ENCODE measurements around the gene VPS8.

VPS8 gene

GRCh38 chr3:184815046-184815930, 3.3 kb downstream of the VPS8 start (continued):
- no peak for TF ChIP-seq ZNF791 (tag by site-specific recombination; IDR thresholded peaks at IDR 0.05)
- TF ChIP-seq ZNF335 (tag by site-specific recombination; conservative IDR thresholded peaks at IDR 0.05) = peak; percentile 62
- TF ChIP-seq TRIM28 (IDR thresholded peaks at IDR 0.05; ENCODE audit: borderline replicate concordance, low read length) = no peak
- no peak for TF ChIP-seq ZNF837 (tag by site-specific recombination; IDR thresholded peaks at IDR 0.05)
- no peak for TF ChIP-seq ZBTB7A (tag by site-specific recombination; IDR thresholded peaks at IDR 0.05; ENCODE audit: low read depth)

- no peak for TF ChIP-seq ZNF776 (tag by site-specific recombination; IDR thresholded peaks at IDR 0.05; ENCODE audit: borderline replicate concordance)
- no peak for TF ChIP-seq SALL2 (tag by site-specific recombination; IDR thresholded peaks at IDR 0.05; ENCODE audit: borderline replicate concordance)
- TF ChIP-seq ELK4 (IDR thresholded peaks at IDR 0.05; ENCODE audit: borderline replicate concordance, low read depth, low read length) = no peak
- TF ChIP-seq ZNF404 (tag by site-specific recombination; IDR thresholded peaks at IDR 0.05) = no peak
- no peak for TF ChIP-seq ZNF37A (tag by site-specific recombination; IDR thresholded peaks at IDR 0.05)
- no peak for TF ChIP-seq ZNF202 (tag by site-specific recombination; IDR thresholded peaks at IDR 0.05; ENCODE audit: borderline replicate concordance)
- TF ChIP-seq ZBTB20 (tag by site-specific recombination; IDR thresholded peaks at IDR 0.05) = no peak
- no peak for TF ChIP-seq ZBTB49 (tag by site-specific recombination; IDR thresholded peaks at IDR 0.05; ENCODE audit: low read depth)
- TF ChIP-seq OSR2 (tag by site-specific recombination; IDR thresholded peaks at IDR 0.05) = no peak
- TF ChIP-seq ZNF2 (tag by site-specific recombination; IDR thresholded peaks at IDR 0.05) = no peak
- no peak for TF ChIP-seq ZNF324 (tag by site-specific recombination; IDR thresholded peaks at IDR 0.05)
- TF ChIP-seq ZNF398 (tag by site-specific recombination; IDR thresholded peaks at IDR 0.05) = no peak
- TF ChIP-seq PBX3 (CRISPR knock-in tag; IDR thresholded peaks at IDR 0.05) = no peak
- no peak for TF ChIP-seq OVOL3 (tag by site-specific recombination; IDR thresholded peaks at IDR 0.05)
- no peak for TF ChIP-seq ZNF24 (tag by site-specific recombination; IDR thresholded peaks at IDR 0.05)
- TF ChIP-seq SP2 (tag by site-specific recombination; IDR thresholded peaks at IDR 0.05) = no peak
- no peak for TF ChIP-seq ZNF133 (tag by site-specific recombination; IDR thresholded peaks at IDR 0.05)
- no peak for TF ChIP-seq ZNF114 (tag by site-specific recombination; IDR thresholded peaks at IDR 0.05)
- no peak for TF ChIP-seq ZNF558 (tag by site-specific recombination; IDR thresholded peaks at IDR 0.05)
- no peak for TF ChIP-seq GLI4 (tag by site-specific recombination; IDR thresholded peaks at IDR 0.05)
- no peak overlapping the region for H3K4me3 ChIP-seq (ENCODE audit: low read depth, low read length)
- no peak overlapping the region for H3K27ac ChIP-seq (ENCODE audit: extremely low read depth, low read depth, low read length)
- peaks cover 0 to 8% of the 10 kb centered on the region in 2 experiments; a peak in 1 of 3 replicates for H3K36me3 ChIP-seq (ENCODE audit: control insufficient read depth in 2 of 2, insufficient read depth in 1 of 2, low read length in 2 of 2)
- no peaks in the 10 kb centered on the region; the same call in 1 of the 2 replicates for H3K4me1 ChIP-seq (ENCODE audit: control insufficient read depth, insufficient read depth, low read length)
- H3K9me3 ChIP-seq (ENCODE audit: control insufficient read depth, insufficient read depth, low read depth, low read length) = no peaks in the 10 kb centered on the region
- CTCF ChIA-PET = interaction anchor here (1.7 kb wide), 1 partner anchor 8 kb away, joined by 4 read pairs; no protein-coding TSS in a partner anchor
- POLR2A ChIA-PET = no interaction called here
These were observed 4.6 kb downstream of the VPS8 start for GRCh38 chr3:184816614-184817013.

All from HEK293 (cell line).